ENCODE results near the gene EXOC3. TPM values are rescaled to one million over a fixed set of nuclear protein-coding genes. Genes with fewer than 3 reads are reported as not detected.
A peak's percentile ranks its signal among the peaks of the same experiment; 100 is the strongest.
"Not testable (repeated sequence)": the region's sequence is repeated elsewhere in the genome, so short reads cannot be mapped to it uniquely, and the experiment has no call there.

EXOC3 gene
- total RNA-seq, 1 donor from 2014 or later, result 47.3 TPM

- DNase-seq (ENCODE audit: missing footprints); ATAC-seq; intact Hi-C loops (cut with DNase I): not testable (repeated sequence)
Observed at GRCh38 chr5:486597-486996, 43.6 kb downstream of the EXOC3 start.

DNA sequence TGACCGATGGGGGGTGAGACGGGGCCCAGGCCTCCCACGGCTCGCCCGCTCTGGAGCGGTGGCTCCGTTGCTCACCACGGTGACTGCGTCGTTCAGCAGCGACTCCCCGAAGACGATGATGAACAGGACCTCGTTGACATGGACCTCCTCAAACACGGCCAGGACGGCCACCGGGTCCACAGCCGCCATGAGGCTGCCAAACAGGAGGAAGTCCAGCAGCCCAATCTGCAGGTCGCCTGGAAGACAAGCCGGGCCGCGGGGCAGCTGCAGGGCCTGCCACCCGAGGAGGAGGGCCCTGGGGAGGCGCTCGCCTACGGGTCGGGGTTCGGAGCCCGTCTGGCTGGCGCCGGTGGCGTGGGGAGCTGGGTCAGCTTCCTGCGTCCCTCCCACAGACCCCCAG, 45.3 kb downstream of the EXOC3 start:
- intact Hi-C loops (cut with DNase I), result no loop called here
- ATAC-seq (no peak), DNase-seq (ENCODE audit: missing footprints) (no peak)

- intact Hi-C loops (cut with DNase I), result no loop called here
- DNase-seq (ENCODE audit: missing footprints) (no peak), ATAC-seq (no peak)
Observed at GRCh38 chr5:488744-489688, 46.0 kb downstream of the EXOC3 start.

DNA sequence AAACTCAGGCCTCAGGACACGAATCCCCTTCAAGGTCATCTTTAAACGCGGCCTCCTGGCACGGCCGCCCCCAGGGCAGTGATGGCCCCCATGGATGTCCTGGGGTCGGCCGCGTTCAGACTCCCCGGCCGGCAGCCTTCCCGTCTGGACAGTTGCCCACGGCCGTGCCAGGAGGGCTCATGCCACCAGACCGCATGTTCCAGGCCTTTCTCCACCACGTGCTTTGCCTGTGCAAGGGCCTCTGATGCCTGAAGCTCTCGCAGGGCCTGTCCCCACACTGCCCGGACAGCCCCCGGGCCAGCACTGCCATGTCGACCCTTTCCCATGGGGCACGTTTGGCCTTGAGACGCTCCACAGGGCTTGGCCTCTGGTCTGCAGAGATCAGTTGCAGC, 46.7 kb downstream of the EXOC3 start:
- no peak for ATAC-seq
- intact Hi-C loops (cut with DNase I), result no loop called here
- no peak for DNase-seq (ENCODE audit: missing footprints)

- ATAC-seq (no peak), DNase-seq (ENCODE audit: missing footprints) (no peak)
- intact Hi-C loops (cut with DNase I), result no loop called here
Observed at GRCh38 chr5:490116-491106, 47.4 kb downstream of the EXOC3 start.

DNA sequence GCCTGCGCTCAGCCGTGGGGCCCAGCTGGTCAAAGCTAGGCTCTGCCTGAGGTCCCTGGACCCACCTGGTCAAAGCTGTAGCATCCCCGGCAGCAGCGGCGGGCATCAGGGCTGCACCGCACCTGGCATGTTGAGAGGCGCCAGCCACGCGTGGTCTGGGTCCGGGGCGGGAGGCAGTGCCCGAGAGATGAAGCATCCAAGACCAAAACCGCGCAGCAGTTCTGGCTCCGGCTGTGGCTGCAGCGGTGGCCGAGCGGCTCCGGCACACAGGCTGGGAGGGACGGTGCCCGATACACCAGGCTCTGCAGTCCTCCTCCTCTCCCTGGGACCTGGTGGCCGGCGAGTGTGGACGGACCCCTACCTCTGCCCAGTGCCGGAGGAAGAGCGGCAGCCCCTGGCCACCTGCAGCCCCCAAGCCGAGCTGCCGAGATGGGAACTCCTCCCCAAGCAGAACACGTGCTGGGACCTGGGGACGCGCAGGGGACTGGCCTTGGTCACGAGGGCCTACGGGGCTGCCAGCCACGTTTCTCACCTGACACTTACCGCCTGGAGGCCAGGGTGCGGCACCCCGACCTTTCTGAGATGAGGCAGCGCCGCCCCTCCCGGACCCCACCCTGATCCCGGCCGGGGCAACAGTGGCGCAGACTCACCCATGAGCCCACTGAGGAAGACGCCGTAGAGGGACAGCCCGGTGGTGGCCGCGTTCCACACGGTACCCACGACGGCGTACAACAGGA, 48.3 kb downstream of the EXOC3 start:
- ATAC-seq (no peak), DNase-seq (ENCODE audit: missing footprints) (no peak)
- intact Hi-C loops (cut with DNase I), result no loop called here

DNA sequence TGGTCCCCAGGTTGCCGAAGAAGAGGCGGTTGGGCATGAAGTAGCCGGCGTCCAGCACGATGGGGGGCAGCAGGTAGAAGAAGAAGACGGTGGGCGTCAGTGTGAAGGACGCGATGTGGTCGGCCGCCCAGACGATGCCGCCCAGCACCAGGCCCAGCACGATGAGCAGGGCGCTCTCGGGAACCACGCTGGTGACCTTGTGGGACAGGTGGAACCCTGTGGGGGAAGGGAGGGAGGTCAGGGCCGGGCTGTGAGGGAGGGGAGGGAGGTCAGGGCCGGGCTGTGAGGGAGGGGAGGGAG, 48.8 kb downstream of the EXOC3 start:
- intact Hi-C loops (cut with DNase I), result no loop called here
- ATAC-seq, result no peak
- no peak for DNase-seq (ENCODE audit: missing footprints)

- ATAC-seq, result no peak
- no peak for DNase-seq (ENCODE audit: missing footprints)
- intact Hi-C loops (cut with DNase I), result no loop called here
Observed at GRCh38 chr5:492314-492893, 49.4 kb downstream of the EXOC3 start.

- DNase-seq (ENCODE audit: missing footprints) (no peak), ATAC-seq (no peak)
- intact Hi-C loops (cut with DNase I), result no loop called here
Observed at GRCh38 chr5:493119-493701, 50.2 kb downstream of the EXOC3 start.

GRCh38 chr5:493758-494157, 50.8 kb downstream of the EXOC3 start:
- no peak for DNase-seq (ENCODE audit: missing footprints)
- no peak for ATAC-seq
- intact Hi-C loops (cut with DNase I), result no loop called here

DNA sequence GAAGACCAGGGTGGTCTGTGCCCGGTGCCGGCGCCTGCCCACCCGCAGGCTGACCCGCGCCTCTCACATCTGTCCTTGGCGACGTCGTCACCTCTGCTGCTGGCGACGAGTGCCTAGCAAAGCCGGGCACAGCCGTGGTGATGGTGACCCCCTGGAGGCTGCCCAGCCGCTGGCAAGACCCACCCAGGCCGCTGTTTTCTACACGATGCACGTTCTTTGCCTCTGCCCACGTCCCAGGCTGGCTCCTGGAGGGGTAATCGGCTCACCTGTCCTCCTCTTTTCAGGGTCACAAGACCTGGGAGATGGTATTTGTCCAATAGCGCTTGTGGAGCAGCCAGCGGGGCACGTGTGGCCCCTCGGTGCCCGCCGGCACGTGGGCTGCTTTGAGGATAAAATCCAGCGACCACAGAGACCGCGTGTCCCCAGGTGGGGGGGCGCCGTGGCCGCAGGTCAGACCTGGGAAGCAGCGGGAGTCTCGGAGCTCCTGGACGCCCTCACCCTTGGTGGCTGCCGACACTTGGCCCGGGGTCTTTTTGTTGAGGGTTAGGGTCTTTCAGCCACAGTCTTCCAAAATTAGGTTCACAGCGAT, 51.8 kb downstream of the EXOC3 start:
- ATAC-seq (no peak), DNase-seq (ENCODE audit: missing footprints) (no peak)
- intact Hi-C loops (cut with DNase I), result no loop called here

GRCh38 chr5:496028-496427, 53.1 kb downstream of the EXOC3 start:
- ATAC-seq (no peak), DNase-seq (ENCODE audit: missing footprints) (no peak)
- intact Hi-C loops (cut with DNase I), result no loop called here

DNA sequence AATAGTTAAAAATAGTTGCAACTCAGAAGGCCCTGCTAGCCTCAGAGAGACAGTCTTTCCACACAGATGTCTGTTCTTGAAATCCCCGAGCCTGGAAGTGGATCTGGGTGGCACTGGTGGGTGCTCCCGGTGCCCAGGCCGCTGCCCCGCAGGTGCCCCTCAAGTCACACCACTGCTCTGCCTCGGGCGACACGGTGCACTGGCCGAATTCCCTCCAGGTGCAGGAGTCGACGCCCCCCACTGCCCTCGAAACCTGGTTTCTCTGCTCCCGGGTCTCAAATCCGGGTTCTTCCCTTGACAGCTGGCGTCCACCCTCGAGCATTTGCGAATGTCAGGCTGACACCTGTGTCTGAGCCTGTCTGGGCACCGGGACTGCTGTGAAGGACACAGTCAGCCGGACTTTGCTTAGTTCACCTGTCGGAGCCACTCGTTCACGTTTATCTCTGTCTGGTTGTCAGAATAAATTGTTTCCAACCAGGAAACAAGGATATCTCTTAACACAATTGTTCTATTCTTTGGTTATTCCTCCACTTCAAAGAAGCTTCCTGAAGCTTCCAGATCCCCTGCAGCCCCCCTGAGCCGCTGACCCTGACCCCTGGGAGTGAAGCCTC, 54.2 kb downstream of the EXOC3 start:
- intact Hi-C loops (cut with DNase I), result no loop called here
- DNase-seq (ENCODE audit: missing footprints), result no peak
- ATAC-seq, result no peak

DNA sequence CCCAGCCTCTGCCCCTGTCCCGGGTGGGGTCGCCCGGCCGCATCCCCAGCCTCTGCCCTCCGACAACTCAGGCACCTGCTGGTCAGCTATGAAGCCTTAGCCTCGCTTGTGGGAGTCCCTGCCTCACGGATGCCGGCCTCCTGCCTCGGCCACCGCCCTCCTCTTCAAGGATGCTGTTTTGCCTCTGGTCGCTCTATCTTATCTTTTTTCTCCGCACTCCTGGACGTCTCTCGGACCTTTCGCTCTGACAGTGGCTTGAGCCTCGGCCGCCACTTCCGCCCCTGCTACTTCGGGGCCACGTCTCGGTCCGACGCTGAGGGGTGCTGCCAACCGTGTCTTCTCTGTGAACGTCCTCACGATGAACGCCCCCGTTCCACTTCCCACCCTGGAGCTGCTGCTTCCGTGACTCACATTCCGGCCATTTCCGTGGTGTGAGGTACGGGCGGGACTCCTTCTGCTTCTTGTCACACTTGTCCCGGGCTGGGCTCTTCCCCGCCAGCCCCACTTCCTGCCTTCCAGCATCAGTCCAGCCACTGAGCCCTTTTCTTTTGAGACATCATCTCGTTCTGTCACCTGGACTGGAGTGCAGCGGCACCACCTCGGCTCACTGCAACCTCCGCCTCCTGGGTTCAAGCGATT, 55.0 kb downstream of the EXOC3 start:
- intact Hi-C loops (cut with DNase I), result no loop called here
- ATAC-seq, result no peak
- DNase-seq (ENCODE audit: missing footprints), result no peak

- intact Hi-C loops (cut with DNase I), result no loop called here
- DNase-seq (ENCODE audit: missing footprints) (no peak), ATAC-seq (no peak)
Observed at GRCh38 chr5:499233-500209, 56.5 kb downstream of the EXOC3 start.

DNA sequence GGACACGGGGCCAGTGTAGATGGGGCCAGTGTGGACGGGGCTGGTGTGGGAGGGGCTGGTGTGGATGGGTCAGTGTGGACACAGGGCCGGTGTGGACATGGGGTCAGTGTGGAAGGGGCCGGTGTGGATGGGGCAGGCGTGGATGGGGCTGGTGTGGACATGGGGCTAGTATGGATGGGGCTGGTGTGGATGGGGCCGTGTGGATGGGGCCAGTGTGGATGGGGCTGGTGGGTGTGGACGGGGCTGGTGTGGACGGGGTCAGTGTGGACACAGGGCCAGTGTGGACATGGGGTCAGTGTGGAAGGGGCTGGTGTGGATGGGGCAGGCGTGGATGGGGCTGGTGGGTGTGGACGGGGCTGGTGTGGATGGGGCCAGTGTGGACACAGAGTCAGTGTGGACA, 57.5 kb downstream of the EXOC3 start:
- intact Hi-C loops (cut with DNase I), result no loop called here

More for the DNA sequence above, 57.5 kb downstream of the EXOC3 start:
- DNase-seq (ENCODE audit: missing footprints) (no peak), ATAC-seq (peak; percentile 19)

All from Right ventricle myocardium inferior (tissue), 1 donor.